Neuronal stem cell (in vitro differentiated cells): ENCODE data around the gene WDR5B.

ENCODE experiments used
- DNase-seq: peaks from one replicate; pipeline ENCODE4 v3.0.0-alpha.2; 2013; ENCODE audit warnings: low spot score
- H2AFZ ChIP-seq: one replicate; pipeline ENCODE4 v1.6.1; 2013; ENCODE audit warnings: mild to moderate bottlenecking, low read length, inconsistent platforms
- H2AK5ac ChIP-seq: 2 replicates; pipeline ENCODE4 v1.6.1; 2013; ENCODE audit warnings: low read depth, mild to moderate bottlenecking, inconsistent platforms, low read length, moderate library complexity, mixed read lengths
- H2BK120ac ChIP-seq: 2 replicates; pipeline ENCODE4 v1.6.1; 2013; ENCODE audit warnings: low read depth, mild to moderate bottlenecking, inconsistent platforms, low read length, moderate library complexity, mixed read lengths
- H2BK12ac ChIP-seq: one replicate; pipeline ENCODE4 v1.6.1; 2013; ENCODE audit warnings: low read length, inconsistent platforms
- H2BK15ac ChIP-seq: 2 replicates; pipeline ENCODE4 v1.6.1; 2013; ENCODE audit warnings: mild to moderate bottlenecking, low read length, inconsistent platforms, mixed read lengths
- H2BK5ac ChIP-seq: one replicate; pipeline ENCODE4 v1.6.1; 2013; ENCODE audit warnings: inconsistent platforms, mild to moderate bottlenecking, low read length, moderate library complexity
- H3K14ac ChIP-seq: one replicate; pipeline ENCODE4 v1.6.1; 2013; ENCODE audit warnings: low read length, inconsistent platforms
- H3K18ac ChIP-seq: 2 replicates; pipeline ENCODE4 v1.6.1; 2013; ENCODE audit warnings: low read length, inconsistent platforms
- H3K23ac ChIP-seq: 2 replicates; pipeline ENCODE4 v1.6.1; 2013; ENCODE audit warnings: low read depth, mild to moderate bottlenecking, mixed read lengths, low read length, inconsistent platforms; ENCODE audit not compliant: poor library complexity
- H3K27ac ChIP-seq: replicated peaks from 3 replicates; pipeline ENCODE4 v1.5.1; 2013; ENCODE audit warnings: low read length, inconsistent platforms
- H3K27me3 ChIP-seq, 3 experiments: 2 replicates each; pipeline ENCODE4 v1.6.1; 2013; ENCODE audit warnings: low read length in 3 of 3, mild to moderate bottlenecking in 2 of 3, inconsistent platforms in 1 of 3, low read depth in 1 of 3, mixed read lengths in 1 of 3, moderate library complexity in 1 of 3; ENCODE audit not compliant: control insufficient read depth in 3 of 3, insufficient read depth in 3 of 3
- H3K36me3 ChIP-seq, 2 donors: replicated peaks in 1 of 2; 2 replicates each; pipeline ENCODE4 v1.6.1; 2013; ENCODE audit warnings: low read length in 2 of 2; ENCODE audit not compliant: control insufficient read depth in 2 of 2, insufficient read depth in 2 of 2
- H3K4ac ChIP-seq: 2 replicates; pipeline ENCODE4 v1.6.1; 2013; ENCODE audit warnings: inconsistent platforms, mild to moderate bottlenecking, low read length, moderate library complexity
- H3K4me1 ChIP-seq, 2 donors: 1 replicate in 1 of 2; 2 replicates in 1 of 2; pipeline ENCODE4 v1.6.1; 2013; ENCODE audit warnings: low read length in 2 of 2, low read depth in 1 of 2; ENCODE audit not compliant: control insufficient read depth in 2 of 2, insufficient read depth in 1 of 2
- H3K4me2 ChIP-seq: one replicate; pipeline ENCODE4 v1.6.1; 2013; ENCODE audit warnings: mild to moderate bottlenecking, low read length, inconsistent platforms; ENCODE audit not compliant: insufficient read depth, poor library complexity, severe bottlenecking
- H3K4me3 ChIP-seq, 2 donors: 2 replicates each; pipeline ENCODE4 v1.5.1; 2013; ENCODE audit warnings: low read length in 2 of 2, mild to moderate bottlenecking in 2 of 2, inconsistent platforms in 1 of 2, moderate library complexity in 1 of 2
- H3K79me1 ChIP-seq: one replicate; pipeline ENCODE4 v1.6.1; 2013; ENCODE audit warnings: low read depth, mild to moderate bottlenecking, inconsistent platforms, low read length, moderate library complexity
- H3K9ac ChIP-seq: one replicate; pipeline ENCODE4 v1.6.1; 2013; ENCODE audit warnings: mild to moderate bottlenecking, low read depth, low read length, inconsistent platforms; ENCODE audit not compliant: poor library complexity
- H3K9me3 ChIP-seq, 2 donors: replicated peaks in 1 of 2; 2 replicates each; pipeline versions ENCODE3 to v1.6.1; 2013; ENCODE audit warnings: low read length in 2 of 2, mild to moderate bottlenecking in 2 of 2, inconsistent platforms in 1 of 2, low read depth in 1 of 2, mixed read lengths in 1 of 2, moderate library complexity in 1 of 2; ENCODE audit not compliant: control insufficient read depth in 2 of 2, insufficient read depth in 1 of 2
- H4K8ac ChIP-seq: one replicate; pipeline ENCODE4 v1.6.1; 2013; ENCODE audit warnings: low read depth, mild to moderate bottlenecking, inconsistent platforms, low read length, moderate library complexity
- H4K91ac ChIP-seq: one replicate; pipeline ENCODE4 v1.6.1; 2013; ENCODE audit warnings: low read length, low read depth, mild to moderate bottlenecking, inconsistent platforms; ENCODE audit not compliant: poor library complexity
- WGBS, 2 donors: extraction: QIAGEN DNeasy Blood & Tissue Kit; methylation state at CpG; one replicate each; pipeline ENCODE4 v1.1.7; 2013; ENCODE audit warnings: missing lambda C conversion rate in 2 of 2, mixed read lengths in 1 of 2; ENCODE audit not compliant: insufficient read length in 2 of 2, insufficient replicate concordance in 1 of 2; ENCODE audit errors: extremely low coverage in 2 of 2; 5-methylcytosine and 5-hydroxymethylcytosine counted together

Gene WDR5B

GRCh38 chr3:122410639-122411038, 5.2 kb downstream of the WDR5B start:
- Histone ChIP-seq H2AFZ (no peak overlapping the region), H4K91ac (no peak overlapping the region), H3K18ac (no peak overlapping the region), H3K4ac (no peak overlapping the region), H3K4me3 (no peak overlapping the region), H3K14ac (no peak overlapping the region), H2BK5ac (no peak overlapping the region), H3K27ac (no peak overlapping the region), H2BK12ac (no peak overlapping the region), H3K23ac (no peak overlapping the region), H3K79me1 (no peaks in the 10 kb centered on the region), H2BK120ac (no peak overlapping the region), H3K9ac (no peak overlapping the region), H3K4me1 (peaks cover 6 to 11% of the 10 kb centered on the region in 2 donors), H3K36me3 (peaks cover 0 to 65% of the 10 kb centered on the region in 2 donors), H3K27me3 (no peaks in the 10 kb centered on the region), H2BK15ac (no peak overlapping the region), H2AK5ac (no peak overlapping the region), H3K9me3 (no peaks in the 10 kb centered on the region), H3K4me2 (no peak overlapping the region), H4K8ac (no peak overlapping the region)
- no CpG with 5 or more reads among the region's 6 CpGs for WGBS, 2 donors
- DNase-seq, result no peak

- H3K14ac ChIP-seq, result no peak overlapping the region
- no peak overlapping the region for H3K4me3 ChIP-seq
- WGBS, 2 donors, result no CpG with 5 or more reads among the region's 4 CpGs
- no peak overlapping the region for H2BK12ac ChIP-seq
- no peak overlapping the region for H4K91ac ChIP-seq
- no peak overlapping the region for H2AFZ ChIP-seq
- no peak overlapping the region for H2BK120ac ChIP-seq
- H2BK5ac ChIP-seq, result no peak overlapping the region
- no peak overlapping the region for H3K9ac ChIP-seq
- H3K27me3 ChIP-seq, result no peaks in the 10 kb centered on the region
- no peak overlapping the region for H3K4me2 ChIP-seq
- H2AK5ac ChIP-seq, result no peak overlapping the region
- peaks cover 3 to 7% of the 10 kb centered on the region in 2 donors for H3K4me1 ChIP-seq
- H3K4ac ChIP-seq, result no peak overlapping the region
- no peak overlapping the region for H2BK15ac ChIP-seq
- H3K18ac ChIP-seq, result no peak overlapping the region
- H3K36me3 ChIP-seq, result peaks cover 0 to 65% of the 10 kb centered on the region in 2 donors
- H3K23ac ChIP-seq, result no peak overlapping the region
- no peak overlapping the region for H4K8ac ChIP-seq
- no peaks in the 10 kb centered on the region for H3K9me3 ChIP-seq
- no peaks in the 10 kb centered on the region for H3K79me1 ChIP-seq
- DNase-seq, result no peak
- no peak overlapping the region for H3K27ac ChIP-seq
Measured at GRCh38 chr3:122410111-122410510, 5.8 kb downstream of the WDR5B start.

GRCh38 chr3:122409446-122409845, 6.4 kb downstream of the WDR5B start:
- no peak overlapping the region for H3K4me3 ChIP-seq
- no peak overlapping the region for H2BK120ac ChIP-seq
- H3K4ac ChIP-seq, result no peak overlapping the region
- no peak overlapping the region for H2AK5ac ChIP-seq
- no peak overlapping the region for H4K91ac ChIP-seq
- H2AFZ ChIP-seq, result no peak overlapping the region
- no peak for DNase-seq
- H3K79me1 ChIP-seq, result no peaks in the 10 kb centered on the region
- H3K23ac ChIP-seq, result no peak overlapping the region
- no peak overlapping the region for H2BK12ac ChIP-seq
- H3K27ac ChIP-seq, result no peak overlapping the region
- no CpG with 5 or more reads among the region's 6 CpGs for WGBS, 2 donors
- no peak overlapping the region for H3K14ac ChIP-seq
- no peak overlapping the region for H2BK5ac ChIP-seq
- no peak overlapping the region for H4K8ac ChIP-seq
- H3K9ac ChIP-seq, result no peak overlapping the region
- no peak overlapping the region for H3K18ac ChIP-seq
- H2BK15ac ChIP-seq, result no peak overlapping the region
- no peaks in the 10 kb centered on the region for H3K27me3 ChIP-seq
- no peaks in the 10 kb centered on the region for H3K9me3 ChIP-seq
- H3K36me3 ChIP-seq, result peaks cover 0 to 64% of the 10 kb centered on the region in 2 donors
- H3K4me1 ChIP-seq, result peaks cover 1 to 3% of the 10 kb centered on the region in 2 donors
- H3K4me2 ChIP-seq, result no peak overlapping the region

- no peak overlapping the region for H2BK12ac ChIP-seq
- H3K4me3 ChIP-seq, result no peak overlapping the region
- H3K4me2 ChIP-seq, result no peak overlapping the region
- H2BK15ac ChIP-seq, result no peak overlapping the region
- no peaks in the 10 kb centered on the region for H3K27me3 ChIP-seq
- no peak overlapping the region for H2BK120ac ChIP-seq
- H3K27ac ChIP-seq, result no peak overlapping the region
- H3K36me3 ChIP-seq, result peaks cover 0 to 58% of the 10 kb centered on the region in 2 donors
- DNase-seq, result no peak
- H3K9me3 ChIP-seq, result no peaks in the 10 kb centered on the region
- no peak overlapping the region for H3K14ac ChIP-seq
- no peak overlapping the region for H2BK5ac ChIP-seq
- H2AFZ ChIP-seq, result no peak overlapping the region
- no peak overlapping the region for H3K4ac ChIP-seq
- WGBS, 2 donors, result no CpG with 5 or more reads among the region's 1 CpG
- no peak overlapping the region for H3K23ac ChIP-seq
- H3K18ac ChIP-seq, result no peak overlapping the region
- H3K79me1 ChIP-seq, result no peaks in the 10 kb centered on the region
- no peak overlapping the region for H4K8ac ChIP-seq
- H3K4me1 ChIP-seq, result peaks cover 0 to 3% of the 10 kb centered on the region in 2 donors
- H2AK5ac ChIP-seq, result no peak overlapping the region
- H4K91ac ChIP-seq, result no peak overlapping the region
- H3K9ac ChIP-seq, result no peak overlapping the region
Measured at GRCh38 chr3:122407946-122408345, 7.9 kb downstream of the WDR5B start.
